Bone marrow (tissue), 2 donors: ENCODE results near the gene ELMO3.

ENCODE experiments used
- DNase-seq, 2 donors: peaks; one replicate each; lab custom pipeline; 2025; lab: John Stamatoyannopoulos, UW

The ELMO3 gene

GRCh38 chr16:67182288-67182687 is 16.6 kb upstream of the ELMO3 start:
- no peak for DNase-seq

- no peak for DNase-seq
Measured at GRCh38 chr16:67183284-67183626, 15.7 kb upstream of the ELMO3 start.

GRCh38 chr16:67183627-67184452 is 15.1 kb upstream of the ELMO3 start, which contains the start of gene MATCAP1:
MATCAP1 (minus strand) TSS chr16:67183963; CDS start chr16:67180610, 3,353 bp downstream.
- peak; percentile 99 for DNase-seq

- DNase-seq = no peak
Measured at GRCh38 chr16:67184453-67184994, 14.4 kb upstream of the ELMO3 start.

- DNase-seq = peak; percentile 39 to 50
Measured at GRCh38 chr16:67184995-67185650, 13.8 kb upstream of the ELMO3 start.

- no peak for DNase-seq
Measured at GRCh38 chr16:67185651-67186134, 13.2 kb upstream of the ELMO3 start.

- DNase-seq = no peak
Measured at GRCh38 chr16:67186550-67186950, 12.4 kb upstream of the ELMO3 start.

- no peak for DNase-seq
Measured at GRCh38 chr16:67187175-67187890, 11.6 kb upstream of the ELMO3 start.

GRCh38 chr16:67188323-67188722 is 10.6 kb upstream of the ELMO3 start:
- DNase-seq = no peak

- no peak for DNase-seq
Measured at GRCh38 chr16:67188798-67189197, 10.1 kb upstream of the ELMO3 start.

GRCh38 chr16:67190041-67190440 is 8.9 kb upstream of the ELMO3 start, which contains the start of gene EXOC3L1:
EXOC3L1 (minus strand) TSS chr16:67190136; CDS start chr16:67189676, 460 bp downstream.
- DNase-seq = no peak

- no peak for DNase-seq
Measured at GRCh38 chr16:67190448-67191399, 8.2 kb upstream of the ELMO3 start.

GRCh38 chr16:67191411-67191994 is 7.4 kb upstream of the ELMO3 start:
- DNase-seq = no peak

- DNase-seq = peak; percentile 64 to 82
Measured at GRCh38 chr16:67191995-67192681, 6.8 kb upstream of the ELMO3 start, which contains the start of gene E2F4. E2F4 (plus strand) TSS chr16:67192155; CDS start chr16:67192228, 73 bp downstream.

GRCh38 chr16:67192781-67193361 is 6.1 kb upstream of the ELMO3 start:
- no peak for DNase-seq

- DNase-seq = no peak
Measured at GRCh38 chr16:67193536-67193935, 5.4 kb upstream of the ELMO3 start.

- no peak for DNase-seq
Measured at GRCh38 chr16:67194260-67194659, 4.7 kb upstream of the ELMO3 start.

GRCh38 chr16:67195676-67196075 is 3.3 kb upstream of the ELMO3 start:
- DNase-seq = no peak

- no peak for DNase-seq
Measured at GRCh38 chr16:67196881-67197280, 2.0 kb upstream of the ELMO3 start.

- no peak for DNase-seq
Measured at GRCh38 chr16:67197704-67198103, 1.2 kb upstream of the ELMO3 start.
